ENCODE results near the gene ADARB1. TPM values are rescaled to one million over a fixed set of nuclear protein-coding genes. Genes with fewer than 3 reads are reported as not detected.

Gene ADARB1
- polyA plus RNA-seq, 4 donors, result 14.1 to 17.7 (median 17.1) TPM

DNA sequence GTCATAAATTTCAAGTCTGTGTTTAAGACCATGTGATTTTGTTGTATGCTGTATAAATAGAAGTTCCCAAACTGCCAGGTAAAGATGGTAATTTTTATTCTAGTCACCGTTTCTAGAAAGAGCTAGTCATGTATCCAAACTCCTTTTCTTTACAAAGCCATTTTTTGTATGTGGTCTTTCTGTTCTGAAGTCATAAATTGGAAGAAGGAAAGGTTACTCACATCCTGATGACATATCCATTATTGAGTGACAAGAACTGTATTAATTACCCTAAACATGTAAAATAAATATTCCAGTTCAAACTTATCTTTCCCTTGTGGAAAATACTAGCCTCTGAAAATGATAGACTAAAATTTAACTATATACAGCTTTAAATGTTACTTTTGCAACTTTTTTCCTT, 108.6 kb downstream of the ADARB1 start:
- no peak for DNase-seq (ENCODE audit: low read depth in 4 of 4, low spot score in 3 of 4)

DNA sequence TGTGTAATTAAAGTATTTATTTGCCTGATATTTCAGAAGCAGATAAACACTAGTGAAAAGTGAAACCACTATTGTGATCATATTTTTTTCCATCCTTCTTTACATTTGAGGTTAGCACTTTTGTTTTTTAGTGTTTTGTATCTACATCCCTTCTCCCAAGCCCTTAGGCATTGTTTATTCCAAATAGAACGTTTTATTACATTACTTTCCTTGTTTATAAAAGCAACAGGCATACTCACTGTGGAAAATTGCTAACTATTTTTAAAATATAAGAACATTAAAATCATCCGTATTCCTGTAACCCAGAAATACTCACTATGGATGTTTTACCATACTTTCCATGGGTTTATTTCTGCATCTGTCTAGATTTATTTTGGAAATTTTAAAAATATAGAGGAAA, 109.5 kb downstream of the ADARB1 start:
- DNase-seq (ENCODE audit: low read depth in 4 of 4, low spot score in 3 of 4), result no peak

DNA sequence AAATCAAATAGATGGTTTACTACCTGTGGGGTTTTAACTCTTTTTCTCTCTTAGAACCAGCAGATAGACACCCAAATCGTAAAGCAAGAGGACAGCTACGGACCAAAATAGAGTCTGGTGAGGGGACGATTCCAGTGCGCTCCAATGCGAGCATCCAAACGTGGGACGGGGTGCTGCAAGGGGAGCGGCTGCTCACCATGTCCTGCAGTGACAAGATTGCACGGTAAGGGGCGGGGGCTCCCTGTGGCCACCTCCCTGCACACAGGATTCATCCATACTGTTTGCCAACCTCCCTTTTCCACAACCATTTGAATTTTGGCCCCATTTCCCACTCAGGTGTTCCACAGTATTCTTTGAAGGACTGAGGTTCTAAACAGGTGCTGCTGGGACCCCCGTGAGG, 110.5 kb downstream of the ADARB1 start:
- DNase-seq (ENCODE audit: low read depth in 4 of 4, low spot score in 3 of 4), result no peak

DNA sequence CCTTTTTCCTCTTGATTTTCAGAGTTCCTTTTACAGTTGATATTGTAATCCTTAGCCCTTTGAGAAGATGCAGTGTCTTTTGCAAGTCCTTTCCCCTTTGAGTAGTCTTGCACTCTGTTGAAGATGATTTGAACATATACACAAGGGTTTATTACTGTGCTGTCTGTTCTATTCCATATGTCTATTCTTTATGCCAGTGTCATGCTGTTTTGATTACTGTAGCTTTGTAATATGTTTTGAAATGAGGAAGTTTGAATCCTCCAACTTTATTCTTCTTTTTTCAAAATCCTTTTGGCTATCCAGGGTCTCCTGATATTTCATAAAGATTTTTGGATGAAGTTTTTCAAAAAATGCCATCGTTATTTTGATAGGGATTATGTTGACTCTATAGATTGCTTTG, 112.3 kb downstream of the ADARB1 start:
- DNase-seq (ENCODE audit: low read depth in 4 of 4, low spot score in 3 of 4), result no peak

DNA sequence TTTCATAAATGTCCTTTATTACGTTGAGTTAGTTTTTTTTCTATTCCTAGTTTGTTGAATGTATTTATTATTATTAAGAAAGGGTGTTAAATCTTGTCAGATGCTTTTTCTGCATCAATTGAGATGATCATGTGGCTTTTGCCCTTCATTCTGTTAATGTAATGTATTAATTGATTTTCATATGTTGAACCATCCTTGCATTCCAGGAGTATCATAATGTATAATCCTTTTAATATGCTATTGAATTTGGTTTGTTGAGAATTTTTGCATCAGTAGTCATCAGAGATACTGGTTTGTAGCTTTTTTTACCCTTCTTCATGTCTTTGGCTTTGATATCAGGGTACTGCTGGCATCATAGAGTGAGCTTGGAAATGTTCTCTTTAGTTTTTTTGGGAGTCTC, 113.3 kb downstream of the ADARB1 start:
- DNase-seq (ENCODE audit: low read depth in 4 of 4, low spot score in 3 of 4), result no peak

DNA sequence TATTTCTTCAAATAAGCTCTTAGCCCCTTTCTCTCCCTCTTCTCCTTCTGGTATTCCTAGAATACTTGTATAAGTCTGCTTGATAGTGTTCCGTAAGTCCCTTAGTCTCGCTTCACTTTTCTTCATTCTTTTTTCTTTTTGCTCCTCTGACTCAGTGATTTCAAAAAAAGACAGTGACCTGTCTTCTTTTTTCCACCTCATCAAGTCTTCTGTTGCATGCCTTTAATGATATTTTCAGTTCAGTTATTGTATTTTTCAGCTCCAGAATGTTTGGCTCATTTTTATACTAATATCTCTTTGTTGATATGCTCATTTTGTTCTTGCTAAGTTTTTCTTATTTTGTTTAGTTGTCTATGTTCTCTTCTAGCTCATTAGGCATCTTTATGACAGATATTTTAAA, 115.6 kb downstream of the ADARB1 start:
- no peak for DNase-seq (ENCODE audit: low read depth in 4 of 4, low spot score in 3 of 4)

DNA sequence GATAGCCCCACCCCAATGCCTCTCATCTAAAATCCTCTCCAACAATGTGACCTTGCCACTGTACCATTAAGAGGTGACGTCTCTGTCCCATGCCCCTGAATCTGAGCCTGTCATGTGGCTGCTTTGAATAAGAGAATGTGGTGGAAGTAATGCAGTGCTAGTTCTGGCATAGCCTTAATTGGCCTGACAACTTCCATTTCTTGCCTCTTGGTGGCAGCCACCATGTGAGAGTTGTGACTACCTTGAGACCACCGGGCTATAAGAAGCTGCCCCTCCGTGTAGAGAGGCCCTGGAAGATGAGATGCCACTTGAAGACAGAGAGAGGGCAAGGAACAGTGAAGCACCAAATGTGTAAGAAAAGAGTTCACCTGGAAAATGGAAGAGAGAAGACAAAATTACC, 118.0 kb downstream of the ADARB1 start:
- no peak for DNase-seq (ENCODE audit: low read depth in 4 of 4, low spot score in 3 of 4)

DNA sequence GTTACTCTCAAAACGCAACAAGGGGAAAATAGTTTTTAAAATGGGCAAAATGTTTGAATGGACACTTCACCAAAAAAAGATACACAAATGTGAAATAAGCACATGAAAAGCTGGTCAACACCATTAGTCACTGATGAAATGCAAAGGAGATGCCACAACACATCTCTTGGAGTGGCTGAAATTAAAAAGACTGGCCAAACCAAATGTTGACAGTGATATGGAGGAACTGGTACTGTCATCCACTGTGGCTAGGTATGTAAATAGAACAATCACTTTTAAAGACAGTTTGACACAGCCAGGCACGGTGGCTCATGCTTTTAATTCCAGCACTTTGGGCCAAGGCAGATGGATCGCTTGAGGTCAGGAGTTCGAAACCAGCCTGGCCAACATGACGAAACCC, 122.2 kb downstream of the ADARB1 start:
- DNase-seq (ENCODE audit: low read depth in 4 of 4, low spot score in 3 of 4), result no peak

DNA sequence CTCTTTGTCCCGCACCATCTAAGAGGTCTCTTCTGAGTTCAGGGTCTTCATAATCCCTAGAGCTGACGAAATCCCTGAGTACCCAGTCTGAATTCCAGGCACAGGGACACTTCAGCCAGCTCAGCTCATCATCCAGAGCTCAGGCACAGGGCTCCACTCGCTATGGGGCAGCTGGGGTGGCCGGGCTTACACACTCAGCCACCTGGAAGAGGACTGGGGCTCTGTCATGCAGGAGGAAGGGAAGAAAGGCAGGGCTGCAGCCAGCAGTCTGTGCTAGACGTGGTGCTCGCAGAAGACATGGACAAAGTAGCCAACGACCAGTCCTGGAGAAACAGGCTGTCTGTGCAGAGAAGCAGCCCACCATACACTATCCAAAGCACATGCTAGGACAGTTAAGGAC, 124.8 kb downstream of the ADARB1 start:
- no peak for DNase-seq (ENCODE audit: low read depth in 4 of 4, low spot score in 3 of 4)

DNA sequence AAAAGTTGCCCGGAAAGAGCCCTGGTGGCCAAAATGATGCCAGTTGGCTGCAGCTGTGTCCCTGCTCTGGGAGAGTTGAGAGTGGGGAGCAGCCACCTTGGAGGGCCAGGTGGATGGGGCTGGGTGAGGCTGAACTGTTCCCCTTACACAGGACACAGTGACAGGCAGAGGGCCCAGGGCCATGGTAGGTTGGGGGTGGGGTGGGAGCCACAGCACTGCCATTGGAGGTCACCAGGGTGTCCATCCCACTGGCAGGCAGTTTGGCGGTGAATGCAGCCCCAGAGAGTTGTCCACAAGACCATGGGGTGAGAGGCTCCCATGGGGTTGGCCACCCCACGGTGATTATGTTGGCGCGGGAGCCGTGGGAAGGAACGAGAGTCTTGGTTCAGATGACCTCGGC, 125.7 kb downstream of the ADARB1 start:
- DNase-seq (ENCODE audit: low read depth in 4 of 4, low spot score in 3 of 4), result no peak

DNA sequence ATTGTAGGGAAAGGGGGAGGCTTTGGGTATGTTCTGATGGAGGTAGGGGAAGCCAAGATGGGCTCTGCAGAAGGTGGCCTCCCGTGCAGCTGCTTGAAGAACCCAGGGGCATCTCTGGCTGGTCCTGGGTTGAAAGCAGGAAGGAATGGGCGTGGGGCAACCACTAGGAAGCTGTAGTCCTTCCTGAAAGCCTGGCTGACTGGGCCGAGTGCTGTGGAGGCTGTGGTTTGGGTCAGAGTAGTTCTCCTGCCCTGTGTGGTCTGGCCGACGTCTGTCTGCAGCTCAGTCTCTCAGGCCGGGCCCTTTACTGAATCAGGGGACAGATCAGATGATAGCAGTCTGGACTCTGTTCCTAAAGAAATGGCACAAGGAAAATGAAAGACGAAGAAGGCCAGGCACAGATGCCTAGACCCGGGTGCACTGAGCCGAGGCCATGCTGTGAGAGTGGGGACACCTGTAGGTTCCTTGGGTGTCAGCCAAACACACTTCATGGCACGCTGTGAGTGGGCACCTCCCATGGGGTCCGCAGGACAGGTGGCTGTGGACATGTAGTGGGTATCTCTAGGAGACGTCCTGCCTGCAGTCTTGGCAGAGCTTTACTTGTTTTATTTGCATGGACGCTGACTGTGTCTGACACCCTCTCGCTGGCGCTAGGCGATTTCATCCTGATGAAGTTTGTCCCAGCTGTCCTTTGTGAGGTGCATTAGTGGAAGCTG, 126.4 kb downstream of the ADARB1 start:
- no peak for DNase-seq (ENCODE audit: low read depth in 4 of 4, low spot score in 3 of 4)

DNA sequence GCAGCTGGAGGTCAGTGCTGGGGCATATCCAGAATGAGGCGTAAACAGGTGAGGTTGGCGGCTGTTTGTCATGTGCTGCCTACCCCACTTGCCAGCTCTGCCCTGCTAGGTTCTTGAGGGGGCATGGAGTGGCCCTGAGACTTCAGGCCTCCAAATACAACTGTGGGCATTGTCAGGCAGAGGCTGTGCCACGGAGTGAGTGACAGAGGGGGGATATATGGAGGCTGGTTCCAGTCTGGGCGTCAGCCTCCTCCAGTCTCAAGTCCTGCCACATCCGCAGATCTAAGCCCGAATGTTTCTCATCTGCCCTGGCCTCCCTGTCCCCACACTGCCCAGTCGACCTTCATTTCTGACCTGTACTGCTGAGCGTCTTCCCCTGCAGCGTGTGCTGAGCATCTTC, 128.0 kb downstream of the ADARB1 start:
- DNase-seq (ENCODE audit: low read depth in 4 of 4, low spot score in 3 of 4), result no peak

DNA sequence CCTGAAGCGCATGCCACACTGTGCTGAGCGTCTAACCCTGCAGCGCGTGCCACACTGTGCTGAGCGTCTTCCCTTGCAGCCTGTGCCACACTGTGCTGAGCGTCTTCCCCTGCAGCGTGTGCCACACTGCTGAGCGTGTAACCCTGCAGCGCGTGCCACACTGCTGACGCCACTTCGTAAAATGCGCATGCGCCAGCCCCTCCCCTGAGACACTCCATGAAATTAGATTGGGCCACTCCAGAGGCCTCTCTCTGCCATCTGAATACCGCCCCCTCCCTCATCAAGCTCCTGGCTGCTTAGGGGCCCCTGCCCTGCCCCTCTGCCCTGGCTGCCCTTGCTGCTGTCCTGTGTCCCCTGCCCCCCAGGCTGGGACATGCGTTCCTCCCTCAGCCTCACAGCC, 128.5 kb downstream of the ADARB1 start:
- DNase-seq (ENCODE audit: low read depth in 4 of 4, low spot score in 3 of 4), result no peak

DNA sequence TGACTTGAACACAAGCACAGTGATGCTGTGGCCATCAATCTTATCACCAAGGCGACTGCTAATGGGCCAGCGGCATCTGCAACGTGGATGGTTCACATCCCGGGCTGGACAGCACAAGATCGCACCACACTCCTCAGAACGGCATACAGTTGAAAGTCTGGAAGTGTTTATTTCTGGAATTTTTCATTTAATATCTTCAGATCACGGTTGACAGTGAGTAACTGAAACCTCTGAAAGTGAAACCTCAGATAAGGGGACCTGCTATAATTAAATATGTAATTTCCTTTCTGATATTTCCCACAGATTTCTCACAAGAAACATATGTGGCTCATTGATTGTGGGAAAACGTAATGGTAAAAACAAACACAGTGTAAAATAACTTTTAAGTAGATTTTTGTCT, 129.6 kb downstream of the ADARB1 start:
- DNase-seq (ENCODE audit: low read depth in 4 of 4, low spot score in 3 of 4), result no peak

DNA sequence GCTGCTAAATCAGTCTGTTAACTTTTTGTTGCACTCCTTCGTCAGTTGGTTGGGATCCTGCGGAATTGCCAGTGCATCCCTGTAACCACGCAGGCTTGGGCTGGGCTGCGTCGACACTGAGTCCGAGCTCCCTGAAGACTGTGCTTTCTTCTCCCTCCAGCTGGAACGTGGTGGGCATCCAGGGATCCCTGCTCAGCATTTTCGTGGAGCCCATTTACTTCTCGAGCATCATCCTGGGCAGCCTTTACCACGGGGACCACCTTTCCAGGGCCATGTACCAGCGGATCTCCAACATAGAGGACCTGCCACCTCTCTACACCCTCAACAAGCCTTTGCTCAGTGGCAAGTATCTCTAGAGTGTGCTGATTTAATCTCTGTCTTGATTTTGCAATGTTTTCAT, 130.0 kb downstream of the ADARB1 start:
- no peak for DNase-seq (ENCODE audit: low read depth in 4 of 4, low spot score in 3 of 4)

DNA sequence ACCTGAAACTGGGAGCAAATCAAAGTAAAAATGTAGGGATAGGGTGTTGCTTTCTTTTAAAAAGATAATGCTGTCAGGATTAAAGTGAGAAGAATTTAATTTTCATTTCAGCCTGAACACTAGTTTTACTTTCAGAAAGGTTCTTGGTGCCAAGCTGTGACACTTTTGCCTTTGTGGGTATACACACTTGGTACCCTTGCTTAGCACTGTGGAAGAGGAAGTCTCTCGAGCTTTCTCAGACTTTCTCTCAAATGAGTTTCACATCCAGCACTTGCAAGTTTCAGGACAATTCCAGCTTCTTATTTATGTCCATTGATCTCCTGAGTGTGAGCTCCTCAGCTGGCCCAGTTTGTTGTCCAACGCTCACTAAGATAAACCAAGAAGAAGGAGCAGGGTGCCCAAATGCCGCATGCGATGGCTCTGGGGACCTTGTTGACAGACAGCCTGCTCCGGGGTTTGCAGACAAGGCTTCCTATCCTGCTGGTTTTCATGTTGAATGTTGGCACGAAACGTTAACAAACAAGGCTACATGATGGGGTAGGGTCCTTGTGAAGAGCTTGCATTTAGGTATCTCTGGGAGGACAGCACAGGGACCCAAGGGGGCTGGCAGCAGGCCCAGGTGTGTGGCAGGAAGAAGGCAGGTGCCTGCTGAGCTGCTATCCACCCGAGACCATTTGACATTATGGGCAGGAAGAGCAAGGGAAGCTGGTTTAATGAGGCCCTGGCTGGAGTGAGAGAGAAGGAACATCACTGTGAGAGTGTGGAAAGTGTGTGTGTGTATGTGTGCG, 133.7 kb downstream of the ADARB1 start:
- no peak for DNase-seq (ENCODE audit: low read depth in 4 of 4, low spot score in 3 of 4)

DNA sequence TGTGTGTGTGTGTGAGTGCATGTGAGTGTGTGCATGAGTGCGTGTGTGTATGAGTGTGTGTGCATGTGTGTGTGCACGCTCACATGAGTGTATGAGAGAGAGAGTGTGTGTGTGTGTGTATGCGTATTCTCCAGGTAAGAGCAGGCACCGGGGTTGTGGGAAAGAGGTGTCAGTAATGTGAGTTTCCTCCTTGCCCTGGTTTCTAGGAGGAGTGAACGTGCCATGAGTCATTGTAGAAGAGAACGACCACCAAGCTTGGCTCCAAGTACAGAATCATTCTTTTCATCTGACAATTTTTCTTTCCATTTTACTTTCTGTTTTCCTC, 134.2 kb downstream of the ADARB1 start:
- no peak for DNase-seq (ENCODE audit: low read depth in 4 of 4, low spot score in 3 of 4)

DNA sequence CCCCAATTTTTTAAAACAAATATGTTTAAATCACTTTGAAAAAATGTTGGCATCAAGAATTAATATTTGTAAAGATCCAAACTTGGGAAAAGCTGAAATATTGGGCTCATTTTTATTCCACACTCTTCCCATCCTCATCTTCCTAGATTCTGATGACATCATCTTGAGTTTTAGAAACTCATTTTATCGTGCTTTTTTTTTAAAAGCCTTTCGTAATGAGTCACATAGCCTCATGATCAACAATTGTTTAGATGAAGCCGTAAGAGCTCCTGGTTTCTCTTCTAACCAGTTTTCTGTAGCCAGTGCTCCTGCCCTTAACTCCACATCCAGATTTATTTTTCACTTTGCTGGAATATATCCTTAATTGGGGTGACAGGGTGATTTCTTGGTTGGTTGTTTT, 134.7 kb downstream of the ADARB1 start:
- no peak for DNase-seq (ENCODE audit: low read depth in 4 of 4, low spot score in 3 of 4)

DNA sequence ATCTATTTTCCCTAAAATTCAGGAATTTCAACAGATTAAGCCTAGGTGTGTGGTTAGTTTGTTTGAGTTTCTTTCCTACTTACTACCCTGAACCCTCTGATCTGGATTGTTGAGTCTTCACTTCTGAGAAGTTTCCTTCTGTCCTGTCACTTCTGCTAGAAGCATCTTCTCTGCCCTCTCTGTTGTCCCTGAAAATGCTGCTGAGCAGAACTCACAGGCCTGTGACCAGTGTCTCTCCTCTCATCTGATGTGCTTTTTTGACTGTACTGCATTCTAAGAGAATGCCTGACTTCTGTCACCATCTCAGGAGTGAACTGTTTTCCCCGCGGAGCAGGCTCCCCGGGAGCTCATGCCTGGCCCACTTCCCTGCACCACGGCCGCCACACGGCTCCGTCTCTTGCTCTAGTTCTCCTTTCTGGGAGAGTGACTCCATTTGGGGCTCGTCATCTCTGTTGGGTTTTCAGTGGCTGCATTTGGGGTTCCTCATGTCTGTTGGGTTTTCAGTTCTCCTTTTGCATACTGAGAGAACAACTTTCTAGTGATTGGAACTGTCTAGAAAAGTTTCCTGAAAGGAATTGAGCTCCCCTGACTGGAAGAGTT, 135.4 kb downstream of the ADARB1 start:
- DNase-seq (ENCODE audit: low read depth in 4 of 4, low spot score in 3 of 4), result no peak

DNA sequence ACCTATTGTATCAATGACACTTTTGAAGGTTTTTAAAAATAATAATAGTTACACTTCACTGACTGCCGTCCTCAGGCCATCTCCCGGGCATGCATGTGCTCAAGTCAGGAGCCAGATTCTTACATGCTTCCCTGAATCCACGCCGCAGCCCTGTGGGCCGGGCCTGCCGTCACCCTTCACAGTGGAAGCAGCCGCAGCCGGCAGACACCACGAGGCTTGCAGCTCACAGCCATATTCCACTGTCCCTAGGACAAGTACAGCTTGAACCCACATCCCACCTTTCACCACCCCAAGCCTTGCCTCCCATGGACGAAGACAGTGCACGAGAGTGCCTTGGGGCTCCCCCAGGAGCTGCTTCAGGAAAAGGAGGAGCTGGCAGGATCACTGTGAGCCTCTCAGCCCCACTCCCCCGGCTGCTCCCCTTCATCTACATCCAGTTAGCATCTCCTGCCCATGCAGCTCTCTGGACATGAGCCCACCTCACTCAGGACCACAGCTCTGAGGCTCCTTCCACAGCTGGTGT, 136.1 kb downstream of the ADARB1 start:
- DNase-seq (ENCODE audit: low read depth in 4 of 4, low spot score in 3 of 4), result no peak

DNA sequence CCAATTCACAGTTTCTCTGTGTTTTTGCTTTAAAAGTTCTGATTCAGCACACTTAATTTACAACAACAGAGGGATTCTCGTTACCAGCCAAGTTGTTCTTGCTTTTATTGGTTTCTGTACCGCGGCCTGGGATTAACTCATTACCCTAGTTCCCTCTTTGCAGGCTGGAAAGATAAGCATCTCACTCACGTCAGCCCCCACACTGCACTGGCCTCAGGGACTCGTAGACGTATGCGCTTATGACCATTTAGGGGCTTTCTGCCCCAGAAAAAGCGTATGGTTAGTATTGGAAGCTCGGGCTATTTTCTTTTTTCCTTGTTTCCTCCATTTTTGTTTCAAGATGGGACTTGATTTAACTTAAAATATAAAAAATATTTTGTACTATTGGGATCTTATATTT, 137.3 kb downstream of the ADARB1 start:
- DNase-seq (ENCODE audit: low read depth in 4 of 4, low spot score in 3 of 4), result peak in 1 of 4 donors; percentile 6

DNA sequence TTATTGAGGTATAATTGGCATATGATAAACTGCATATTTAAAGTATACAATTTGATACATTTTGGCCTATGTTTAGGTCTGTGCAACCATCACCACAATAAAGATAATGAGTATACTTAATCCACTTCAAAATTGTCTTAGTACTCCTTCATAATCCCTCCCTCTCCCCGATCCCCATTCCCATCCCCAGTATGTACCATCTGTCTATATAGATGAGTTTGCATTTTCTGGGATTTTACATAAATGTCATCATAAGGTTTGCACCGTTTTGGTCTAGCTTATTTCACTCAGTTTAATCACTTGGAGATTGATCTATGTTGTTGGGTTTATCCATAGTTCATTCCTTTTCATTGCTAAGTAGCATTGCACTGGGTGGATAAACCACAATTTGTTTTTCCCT, 139.0 kb downstream of the ADARB1 start:
- no peak for DNase-seq (ENCODE audit: low read depth in 4 of 4, low spot score in 3 of 4)

All from right renal pelvis (tissue), 4 donors.